HL-60 (cell line): ENCODE measurements around the gene PLXNA2.

Experiments used
- CTCF ChIP-seq: IDR thresholded peaks from one replicate; pipeline ENCODE4 v1.5.1; 2011; ENCODE audit warnings: low read length, control low read depth, inconsistent platforms; ENCODE audit not compliant: insufficient read depth
- GABPA ChIP-seq: IDR thresholded peaks from 2 replicates; pipeline ENCODE4 v1.6.1; 2012; ENCODE audit warnings: low read depth
- POLR2AphosphoS5 ChIP-seq: IDR thresholded peaks from 2 replicates; pipeline ENCODE4 v1.6.1; 2012; ENCODE audit warnings: low read depth
- REST ChIP-seq: IDR thresholded peaks from 2 replicates; pipeline ENCODE4 v1.6.1; 2012; ENCODE audit warnings: low read depth; ENCODE audit not compliant: insufficient replicate concordance
- SPI1 ChIP-seq: IDR thresholded peaks from 2 replicates; pipeline ENCODE4 v1.6.1; 2012; ENCODE audit warnings: low read depth, mild to moderate bottlenecking, borderline replicate concordance

GRCh38 chr1:208051651-208052050 lies 192.5 kb downstream of the PLXNA2 start:
- TF ChIP-seq POLR2AphosphoS5 (no peak), CTCF (no peak), REST (no peak), GABPA (no peak), SPI1 (no peak)
